ENCODE results near the gene P4HA1.

P4HA1 gene

DNA sequence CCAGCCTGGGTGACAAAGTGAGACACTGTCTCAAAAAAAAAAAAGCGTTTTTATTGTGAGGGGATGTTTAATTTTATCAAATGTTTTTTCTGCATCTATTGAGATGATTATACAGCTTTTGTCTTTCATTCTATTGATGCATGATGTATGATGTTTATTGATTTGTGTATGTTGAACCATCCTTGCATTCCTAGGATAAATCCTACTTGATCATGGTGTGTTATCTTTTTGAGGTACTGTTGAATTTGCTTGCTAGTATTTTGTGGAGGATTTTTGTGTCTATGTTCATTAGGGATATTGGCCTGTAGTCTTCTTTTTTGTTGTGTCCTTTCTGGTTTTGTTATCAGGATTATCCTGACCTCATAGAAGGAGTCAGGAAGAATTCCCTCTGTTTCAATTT, 119.8 kb downstream of the P4HA1 start:
- no peak for DNase-seq
